Measurements from ENCODE around the gene SNAPC1.
A peak's percentile ranks its signal among the peaks of the same experiment; 100 is the strongest.

The SNAPC1 gene

GRCh38 chr14:61811882-61812346, 49.7 kb downstream of the SNAPC1 start:
- no peak for DNase-seq (ENCODE audit: low read depth)

- DNase-seq (ENCODE audit: low read depth) = no peak
Measured at GRCh38 chr14:61812347-61813095, 50.3 kb downstream of the SNAPC1 start, which contains the start of gene SYT16. Gene SYT16 (plus strand): TSS chr14:61812703.

GRCh38 chr14:61813096-61813606, 50.9 kb downstream of the SNAPC1 start:
- DNase-seq (ENCODE audit: low read depth) = no peak

GRCh38 chr14:61822458-61822857, 60.2 kb downstream of the SNAPC1 start:
- DNase-seq (ENCODE audit: low read depth) = no peak

- no peak for DNase-seq (ENCODE audit: low read depth)
Measured at GRCh38 chr14:61832783-61833182, 70.6 kb downstream of the SNAPC1 start.

- DNase-seq (ENCODE audit: low read depth) = no peak
Measured at GRCh38 chr14:61836184-61836583, 74.0 kb downstream of the SNAPC1 start.

- no peak for DNase-seq (ENCODE audit: low read depth)
Measured at GRCh38 chr14:61836807-61837206, 74.6 kb downstream of the SNAPC1 start.

- peak; percentile 31 for DNase-seq (ENCODE audit: low read depth)
Measured at GRCh38 chr14:61837336-61838229, 75.4 kb downstream of the SNAPC1 start.

- no peak for DNase-seq (ENCODE audit: low read depth)
Measured at GRCh38 chr14:61838661-61839245, 76.5 kb downstream of the SNAPC1 start.

- no peak for DNase-seq (ENCODE audit: low read depth)
Measured at GRCh38 chr14:61839507-61839906, 77.3 kb downstream of the SNAPC1 start.

- DNase-seq (ENCODE audit: low read depth) = no peak
Measured at GRCh38 chr14:61841145-61841544, 78.9 kb downstream of the SNAPC1 start.
